A549 (cell line): ENCODE data around the gene ABCA3. TPM values are rescaled to one million over a fixed set of nuclear protein-coding genes. Genes with fewer than 3 reads are reported as not detected.

ENCODE experiments used
- ATAC-seq, 2 experiments: fragments of 200-7000 bp in 1 of 2; fragments of >200 bp in 1 of 2; cut with Nextera tagmentation in 1 of 2; cut with Tn5 transposase in 1 of 2; 3 replicates each; pipeline versions ENCODE4 v1.8.0 to v1.9.1; 2018 to 2020; ENCODE audit warnings: mild to moderate bottlenecking in 1 of 2, moderate library complexity in 1 of 2
- CTCF ChIA-PET: fragments of 300-600 bp; sonication (Branson Sonifier 250); formaldehyde crosslinking; extraction: SDS; loops from one replicate; lab custom pipeline; 2021; ENCODE audit warnings: antibody characterized with exemption, inconsistent platforms; lab: Yijun Ruan, JAX
- POLR2A ChIA-PET: fragments of 350-600 bp; formaldehyde crosslinking; extraction: SDS; loops from one replicate; lab custom pipeline; 2021; ENCODE audit warnings: antibody characterized with exemption, inconsistent platforms; lab: Yijun Ruan, JAX
- DNase-seq, 2 experiments: peaks; one replicate each; pipeline versions ENCODE4 v3.0.0 to v3.0.0-alpha.2; 2011 to 2016; ENCODE audit warnings: low read depth in 1 of 2, low spot score in 1 of 2
- FAIRE-seq: peaks from 2 replicates; lab custom pipeline; 2011; peaks lifted over from hg19 to GRCh38; lab: Jason Lieb, UNC
- H3K27ac ChIP-seq, 2 experiments: fragments of >200 bp; sonication (Bioruptor Twin); formaldehyde crosslinking; 3 replicates each; pipeline ENCODE4 v1.5.1; 2016 to 2017
- H3K4me1 ChIP-seq: fragments of >200 bp; sonication (Bioruptor Twin); formaldehyde crosslinking; 3 replicates; pipeline ENCODE4 v1.6.1; 2016
- H3K4me2 ChIP-seq: fragments of >200 bp; sonication (Bioruptor Twin); formaldehyde crosslinking; 3 replicates; pipeline ENCODE4 v1.6.1; 2016
- H3K4me3 ChIP-seq: fragments of >200 bp; sonication (Bioruptor Twin); formaldehyde crosslinking; 3 replicates; pipeline ENCODE4 v1.5.1; 2016
- H3K9me3 ChIP-seq: fragments of >200 bp; sonication (Bioruptor Twin); formaldehyde crosslinking; 3 replicates; pipeline ENCODE4 v1.6.1; 2016
- CHD4 ChIP-seq: fragments of 200-600 bp; sonication (generic); IDR thresholded peaks from 2 replicates; pipeline ENCODE4 v1.6.1; 2016; ENCODE audit warnings: antibody characterized with exemption, mild to moderate bottlenecking, borderline replicate concordance
- ESRRA ChIP-seq: fragments of 150-350 bp; IDR thresholded peaks from 2 replicates; pipeline ENCODE4 v1.6.1; 2014; ENCODE audit warnings: mild to moderate bottlenecking, low read length, borderline replicate concordance
- FOSL2 ChIP-seq, 2 experiments: fragments of 450-650 bp in 1 of 2; fragments of >200 bp in 1 of 2; sonication (Bioruptor Twin) in 1 of 2; formaldehyde crosslinking; IDR thresholded peaks; 2 replicates each; pipeline versions ENCODE4 v1.5.0 to v1.6.1; 2016 to 2020; ENCODE audit warnings: mild to moderate bottlenecking in 1 of 2, moderate library complexity in 1 of 2
- FOXS1 ChIP-seq: fragments of 250-450 bp; sonication (Bioruptor Pico); IDR thresholded peaks from 2 replicates; pipeline ENCODE4 v1.5.0; 2020; ENCODE audit warnings: mild to moderate bottlenecking, moderate library complexity
- HDAC2 ChIP-seq: fragments of 200-600 bp; sonication (generic); IDR thresholded peaks from 2 replicates; pipeline ENCODE4 v1.6.1; 2016
- HEYL ChIP-seq: fragments of 250-450 bp; sonication (Bioruptor Pico); IDR thresholded peaks from 2 replicates; pipeline ENCODE4 v1.8.0; 2021; ENCODE audit warnings: mild to moderate bottlenecking, moderate library complexity
- HOXA7 ChIP-seq: fragments of 250-450 bp; sonication (Bioruptor Pico); IDR thresholded peaks from 2 replicates; pipeline ENCODE4 v1.5.0; 2020; ENCODE audit warnings: mild to moderate bottlenecking, moderate library complexity
- JUN ChIP-seq, 2 experiments: fragments of >200 bp; sonication (Bioruptor Twin); formaldehyde crosslinking; IDR thresholded peaks; 2 replicates in 1 of 2; 3 replicates in 1 of 2; pipeline ENCODE4 v1.6.1; 2016 to 2017
- JUNB ChIP-seq: fragments of >200 bp; sonication (Bioruptor Twin); formaldehyde crosslinking; IDR thresholded peaks from 2 replicates; pipeline ENCODE4 v1.6.1; 2016
- KDM5A ChIP-seq: fragments of 200-600 bp; sonication (generic); IDR thresholded peaks from 2 replicates; pipeline ENCODE4 v1.6.1; 2016; ENCODE audit warnings: antibody characterized with exemption, mild to moderate bottlenecking
- MAFK ChIP-seq: fragments of 450-650 bp; IDR thresholded peaks from 2 replicates; pipeline ENCODE4 v1.6.1; 2014; ENCODE audit not compliant: partially characterized antibody
- NPAS2 ChIP-seq: fragments of 250-450 bp; sonication (Bioruptor Pico); IDR thresholded peaks from 2 replicates; pipeline ENCODE4 v1.8.0; 2022; ENCODE audit warnings: mild to moderate bottlenecking, moderate library complexity, borderline replicate concordance
- NR3C1 ChIP-seq: fragments of >200 bp; sonication (Bioruptor Twin); formaldehyde crosslinking; IDR thresholded peaks from 3 replicates; pipeline ENCODE4 v1.6.1; 2017
- RAD21 ChIP-seq, 2 experiments: fragments of >200 bp in 1 of 2; sonication (Bioruptor Twin) in 1 of 2; formaldehyde crosslinking in 1 of 2; IDR thresholded peaks in 1 of 2; conservative IDR thresholded peaks in 1 of 2; 2 replicates in 1 of 2; 3 replicates in 1 of 2; pipeline ENCODE4 v1.6.1; 2012 to 2018; ENCODE audit warnings: inconsistent platforms in 1 of 2
- RFX5 ChIP-seq: fragments of 450-650 bp; IDR thresholded peaks from 2 replicates; pipeline ENCODE4 v1.7.1; 2014; ENCODE audit warnings: antibody characterized with exemption, mild to moderate bottlenecking, moderate library complexity
- RNF2 ChIP-seq: fragments of 200-600 bp; sonication (generic); IDR thresholded peaks from 2 replicates; pipeline ENCODE4 v1.6.1; 2016; ENCODE audit warnings: low read depth, mild to moderate bottlenecking, antibody characterized with exemption, moderate library complexity, borderline replicate concordance
- SMC3 ChIP-seq: fragments of >200 bp; sonication (Bioruptor Twin); formaldehyde crosslinking; IDR thresholded peaks from 3 replicates; pipeline ENCODE4 v1.6.1; 2018; ENCODE audit warnings: inconsistent platforms
- ZFP36 ChIP-seq: fragments of 450-650 bp; IDR thresholded peaks from 2 replicates; pipeline ENCODE4 v1.6.1; 2014; ENCODE audit warnings: borderline replicate concordance; ENCODE audit not compliant: partially characterized antibody
- WGBS: methylation state at CpG from one replicate; pipeline ENCODE4 v1.1.6; 2017; ENCODE audit errors: missing lambda C conversion rate; 5-methylcytosine and 5-hydroxymethylcytosine counted together
- polyA plus RNA-seq, 4 experiments: library from polyadenylated mRNA; depleted of rRNA in 3 of 4; stranded (reverse); fragments of >200 nt; fragmentation: RNase III in 1 of 4; extraction: RNeasy Plus Mini Kit Qiagen cat#74134 plus additional on column Dnase treatment in 1 of 4; gene quantifications; 2 replicates in 3 of 4; 3 replicates in 1 of 4; pipeline ENCODE4 v1.2.3, GENCODE V29; 2011 to 2017
- TF ChIP-seq, protein P1 (sequence below): IDR thresholded peaks from 2 replicates; pipeline ENCODE4 v1.6.1; 2012; ENCODE audit warnings: low read depth, borderline replicate concordance
- TF ChIP-seq, protein P2 (sequence below): fragments of 450-650 bp; IDR thresholded peaks from 2 replicates; pipeline ENCODE4 v1.6.1; 2014; ENCODE audit warnings: antibody characterized with exemption
- TF ChIP-seq, protein P3 (sequence below): IDR thresholded peaks from 2 replicates; pipeline ENCODE4 v1.6.1; 2012
- TF ChIP-seq, protein P4 (sequence below): fragments of 250-450 bp; sonication (Bioruptor Pico); IDR thresholded peaks from 2 replicates; pipeline ENCODE4 v1.5.0; 2021; ENCODE audit warnings: mild to moderate bottlenecking, moderate library complexity, borderline replicate concordance
- TF ChIP-seq, protein P5 (sequence below): fragments of 150-350 bp; IDR thresholded peaks from 2 replicates; pipeline ENCODE4 v1.6.1; 2014; ENCODE audit warnings: low read depth, mild to moderate bottlenecking, low read length

ABCA3 gene
- polyA plus RNA-seq, 2 of the 4 experiments (the other 2 are of a cell fraction), result 6.4 to 9.9 TPM

DNA sequence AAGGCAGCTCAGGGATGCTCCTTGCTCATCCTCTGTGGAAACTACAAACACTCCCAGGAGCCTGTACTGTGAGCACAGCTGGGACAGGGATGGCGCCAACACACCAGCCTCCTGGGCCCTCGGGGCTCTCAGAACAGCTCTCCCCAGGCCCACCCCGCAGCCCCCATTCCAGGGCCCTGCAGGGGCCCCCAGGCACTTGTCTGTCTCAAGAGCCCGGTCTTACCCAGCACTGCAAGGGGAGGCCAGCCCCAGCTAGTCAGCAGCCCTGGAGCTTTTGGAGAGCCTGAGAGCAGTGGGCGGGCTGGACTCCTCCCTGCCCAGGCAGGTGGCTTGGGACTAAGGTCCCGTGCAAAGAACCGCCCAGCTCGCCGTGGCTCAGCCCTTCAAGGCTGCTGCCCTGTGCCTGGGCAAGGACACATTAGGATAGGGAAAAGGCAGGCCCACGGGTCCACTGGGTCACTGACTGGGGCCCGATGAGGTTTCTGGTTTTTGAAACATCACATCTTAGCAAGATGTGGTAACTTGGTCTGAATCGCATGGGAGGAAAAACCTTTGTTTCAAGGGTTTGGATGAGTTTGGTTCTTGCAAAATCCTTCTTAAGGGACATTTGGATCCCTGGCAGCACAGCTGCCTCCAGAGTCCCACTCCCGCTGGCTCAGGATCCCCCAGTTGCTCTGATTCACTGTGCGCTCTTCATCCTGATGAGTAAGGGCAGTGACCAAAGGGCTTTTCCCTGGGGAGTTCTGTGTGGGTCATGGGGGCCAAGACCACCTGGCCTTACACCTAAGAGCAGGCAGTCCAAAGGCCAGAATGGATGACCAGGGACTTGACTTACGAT lies 101.5 kb downstream of the ABCA3 start:
- no peak overlapping the region for H3K4me3 ChIP-seq
- 81% methylated on average over 8 of the region's 15 CpGs for WGBS
- no peaks in the 10 kb centered on the region for H3K9me3 ChIP-seq
- ChIA-PET POLR2A (interaction anchor here (1.0 to 1.2 kb wide), 2 partner anchors 12 to 84 kb away, joined by 3 read pairs; partner anchors contain the start of genes ECI1 and TRAF7), CTCF (interaction anchor here (0.6 to 1.5 kb wide), 5 partner anchors 13 to 263 kb away, joined by 3 to 8 read pairs (median 3); partner anchors contain the start of gene ECI1)
- no peak overlapping the region for H3K27ac ChIP-seq
- peak; percentile 8 to 9; a peak in 4 of 6 replicates for ATAC-seq
- no peak; a peak in 1 of 5 replicates for TF ChIP-seq JUN (IDR thresholded peaks at IDR 0.05)
- TF ChIP-seq, protein P1, sequence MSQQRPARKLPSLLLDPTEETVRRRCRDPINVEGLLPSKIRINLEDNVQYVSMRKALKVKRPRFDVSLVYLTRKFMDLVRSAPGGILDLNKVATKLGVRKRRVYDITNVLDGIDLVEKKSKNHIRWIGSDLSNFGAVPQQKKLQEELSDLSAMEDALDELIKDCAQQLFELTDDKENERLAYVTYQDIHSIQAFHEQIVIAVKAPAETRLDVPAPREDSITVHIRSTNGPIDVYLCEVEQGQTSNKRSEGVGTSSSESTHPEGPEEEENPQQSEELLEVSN, result no peak
- no peak for TF ChIP-seq FOSL2 (IDR thresholded peaks at IDR 0.05)
- no peak for TF ChIP-seq FOSL2 (CRISPR knock-in tag; IDR thresholded peaks at IDR 0.05)
- no peak for TF ChIP-seq FOXS1 (CRISPR knock-in tag)
- TF ChIP-seq, protein P2, sequence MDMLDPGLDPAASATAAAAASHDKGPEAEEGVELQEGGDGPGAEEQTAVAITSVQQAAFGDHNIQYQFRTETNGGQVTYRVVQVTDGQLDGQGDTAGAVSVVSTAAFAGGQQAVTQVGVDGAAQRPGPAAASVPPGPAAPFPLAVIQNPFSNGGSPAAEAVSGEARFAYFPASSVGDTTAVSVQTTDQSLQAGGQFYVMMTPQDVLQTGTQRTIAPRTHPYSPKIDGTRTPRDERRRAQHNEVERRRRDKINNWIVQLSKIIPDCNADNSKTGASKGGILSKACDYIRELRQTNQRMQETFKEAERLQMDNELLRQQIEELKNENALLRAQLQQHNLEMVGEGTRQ, result no peak
- TF ChIP-seq NR3C1, result no peak
- no peak for TF ChIP-seq RNF2
- no peak for TF ChIP-seq JUNB
- TF ChIP-seq MAFK, result no peak
- TF ChIP-seq ZFP36, result no peak
- TF ChIP-seq RAD21 (conservative IDR thresholded peaks at IDR 0.05 in 1 of 2, IDR thresholded peaks at IDR 0.05 in 1 of 2), result no peak
- TF ChIP-seq KDM5A, result no peak
- TF ChIP-seq, protein P3, sequence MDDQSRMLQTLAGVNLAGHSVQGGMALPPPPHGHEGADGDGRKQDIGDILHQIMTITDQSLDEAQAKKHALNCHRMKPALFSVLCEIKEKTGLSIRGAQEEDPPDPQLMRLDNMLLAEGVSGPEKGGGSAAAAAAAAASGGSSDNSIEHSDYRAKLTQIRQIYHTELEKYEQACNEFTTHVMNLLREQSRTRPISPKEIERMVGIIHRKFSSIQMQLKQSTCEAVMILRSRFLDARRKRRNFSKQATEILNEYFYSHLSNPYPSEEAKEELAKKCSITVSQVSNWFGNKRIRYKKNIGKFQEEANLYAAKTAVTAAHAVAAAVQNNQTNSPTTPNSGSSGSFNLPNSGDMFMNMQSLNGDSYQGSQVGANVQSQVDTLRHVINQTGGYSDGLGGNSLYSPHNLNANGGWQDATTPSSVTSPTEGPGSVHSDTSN, result no peak
- no peak for TF ChIP-seq ESRRA
- no peak for TF ChIP-seq CHD4
- no peak for TF ChIP-seq HDAC2
- no peak for FAIRE-seq
- no peak overlapping the region for H3K4me2 ChIP-seq
- no peaks in the 10 kb centered on the region for H3K4me1 ChIP-seq
- no peak for DNase-seq

DNA sequence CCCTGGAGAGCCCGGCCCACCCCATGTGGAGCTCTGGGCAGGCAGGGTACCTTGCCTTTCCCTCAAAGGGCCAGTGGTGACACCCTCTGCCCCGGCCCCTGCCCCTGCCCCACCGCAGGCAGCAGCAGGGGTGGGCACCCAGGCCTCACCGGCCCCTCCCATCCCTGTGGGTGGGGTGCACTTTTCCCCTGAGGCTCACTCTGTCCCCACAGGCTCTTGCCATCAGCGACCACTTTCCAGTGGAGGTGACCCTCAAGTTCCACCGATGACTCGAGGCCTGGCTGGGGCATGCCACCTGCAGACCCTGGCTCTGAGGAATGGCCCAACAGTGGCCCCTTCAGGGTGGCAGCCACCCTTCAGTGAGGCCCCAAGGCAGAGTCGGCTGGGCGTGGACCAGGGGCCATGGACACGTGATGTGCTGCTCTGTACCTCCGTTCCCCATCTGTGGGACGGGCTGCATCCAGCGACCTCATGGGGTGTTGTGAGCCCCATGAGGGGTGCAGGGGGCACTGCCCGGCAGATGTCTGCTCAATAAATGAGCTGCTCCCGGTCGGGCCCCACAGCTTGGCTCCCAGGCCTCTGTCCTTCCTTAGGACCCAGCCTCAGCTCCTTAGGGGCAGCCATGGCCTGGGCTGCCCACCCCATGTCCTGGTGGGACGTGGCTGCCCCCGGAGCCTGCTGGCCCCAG lies 102.2 kb downstream of the ABCA3 start:
- ATAC-seq, result peak; percentile 3 to 7; a peak in 4 of 6 replicates
- CTCF ChIA-PET, result interaction anchor here (0.7 to 1.5 kb wide), 4 partner anchors 13 to 263 kb away, joined by 3 to 8 read pairs (median 4); partner anchors contain the start of gene ECI1
- Histone ChIP-seq H3K4me3 (no peak overlapping the region), H3K27ac (no peak overlapping the region)
- TF ChIP-seq NPAS2 (CRISPR knock-in tag) (no peak), RAD21 (conservative IDR thresholded peaks at IDR 0.05 in 1 of 2, IDR thresholded peaks at IDR 0.05 in 1 of 2) (no peak), RFX5 (no peak), HEYL (CRISPR knock-in tag) (no peak), SMC3 (no peak), RNF2 (no peak), NR3C1 (no peak), HOXA7 (CRISPR knock-in tag) (no peak), ESRRA (no peak)
- TF ChIP-seq, protein P4, sequence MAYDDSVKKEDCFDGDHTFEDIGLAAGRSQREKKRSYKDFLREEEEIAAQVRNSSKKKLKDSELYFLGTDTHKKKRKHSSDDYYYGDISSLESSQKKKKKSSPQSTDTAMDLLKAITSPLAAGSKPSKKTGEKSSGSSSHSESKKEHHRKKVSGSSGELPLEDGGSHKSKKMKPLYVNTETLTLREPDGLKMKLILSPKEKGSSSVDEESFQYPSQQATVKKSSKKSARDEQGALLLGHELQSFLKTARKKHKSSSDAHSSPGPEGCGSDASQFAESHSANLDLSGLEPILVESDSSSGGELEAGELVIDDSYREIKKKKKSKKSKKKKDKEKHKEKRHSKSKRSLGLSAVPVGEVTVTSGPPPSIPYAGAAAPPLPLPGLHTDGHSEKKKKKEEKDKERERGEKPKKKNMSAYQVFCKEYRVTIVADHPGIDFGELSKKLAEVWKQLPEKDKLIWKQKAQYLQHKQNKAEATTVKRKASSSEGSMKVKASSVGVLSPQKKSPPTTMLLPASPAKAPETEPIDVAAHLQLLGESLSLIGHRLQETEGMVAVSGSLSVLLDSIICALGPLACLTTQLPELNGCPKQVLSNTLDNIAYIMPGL (CRISPR knock-in tag), result no peak
- TF ChIP-seq, protein P5, sequence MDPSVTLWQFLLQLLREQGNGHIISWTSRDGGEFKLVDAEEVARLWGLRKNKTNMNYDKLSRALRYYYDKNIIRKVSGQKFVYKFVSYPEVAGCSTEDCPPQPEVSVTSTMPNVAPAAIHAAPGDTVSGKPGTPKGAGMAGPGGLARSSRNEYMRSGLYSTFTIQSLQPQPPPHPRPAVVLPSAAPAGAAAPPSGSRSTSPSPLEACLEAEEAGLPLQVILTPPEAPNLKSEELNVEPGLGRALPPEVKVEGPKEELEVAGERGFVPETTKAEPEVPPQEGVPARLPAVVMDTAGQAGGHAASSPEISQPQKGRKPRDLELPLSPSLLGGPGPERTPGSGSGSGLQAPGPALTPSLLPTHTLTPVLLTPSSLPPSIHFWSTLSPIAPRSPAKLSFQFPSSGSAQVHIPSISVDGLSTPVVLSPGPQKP, result no peak
- TF ChIP-seq, all 56 proteins: peak for 0
- Histone ChIP-seq H3K4me2 (no peak overlapping the region), H3K9me3 (no peaks in the 10 kb centered on the region), H3K4me1 (no peaks in the 10 kb centered on the region)
- FAIRE-seq, result no peak
- WGBS, result 83% methylated on average over 10 of the region's 18 CpGs
- POLR2A ChIA-PET, result interaction anchor here (0.6 to 1.2 kb wide), 5 partner anchors 12 to 262 kb away, joined by 3 read pairs; partner anchors contain the start of genes ECI1 and TRAF7
- DNase-seq, result no peak
